IMR-90 (cell line): ENCODE measurements around the gene SGPL1. TPM values are rescaled to one million over a fixed set of nuclear protein-coding genes. Genes with fewer than 3 reads are reported as not detected.

Source experiments
- ATAC-seq: fragments of 200-7000 bp; cut with Tn5 transposase; 2 replicates; pipeline ENCODE4 v1.9.1; 2020; ENCODE audit warnings: low read depth, mild to moderate bottlenecking, moderate library complexity
- BruUV-seq: library from RNA; stranded (reverse); fragments of 400-500 nt; replicated peaks from 2 replicates; lab custom pipeline; 2021; lab: Mats Ljungman, UMichigan
- CTCF ChIA-PET: fragments of 300-600 bp; formaldehyde crosslinking; extraction: SDS; loops from one replicate; lab custom pipeline; 2021; ENCODE audit warnings: antibody characterized with exemption; lab: Yijun Ruan, JAX
- POLR2A ChIA-PET: fragments of 300-600 bp; sonication (Branson Sonifier 250); formaldehyde crosslinking; loops from one replicate; lab custom pipeline; 2022; ENCODE audit warnings: antibody characterized with exemption; ENCODE audit not compliant: unreplicated experiment; lab: Charles Lee
- DNase-seq: peaks from one replicate; pipeline ENCODE4 v3.0.0; 2013
- H2AFZ ChIP-seq: replicated peaks from 2 replicates; pipeline ENCODE3; 2013; ENCODE audit warnings: low read length, mild to moderate bottlenecking; ENCODE audit not compliant: poor library complexity
- H2AK5ac ChIP-seq: 2 replicates; pipeline ENCODE4 v1.6.1; 2013; ENCODE audit warnings: low read depth, low read length, inconsistent platforms
- H2AK9ac ChIP-seq: replicated peaks from 2 replicates; pipeline ENCODE3; 2013; ENCODE audit warnings: mild to moderate bottlenecking, low read depth, low read length, moderate library complexity; ENCODE audit not compliant: poor library complexity
- H2BK120ac ChIP-seq: 2 replicates; pipeline ENCODE4 v1.6.1; 2013; ENCODE audit warnings: low read depth, low read length, inconsistent platforms
- H2BK15ac ChIP-seq: 3 replicates; pipeline ENCODE4 v1.6.1; 2013; ENCODE audit warnings: low read depth, low read length, inconsistent platforms
- H2BK20ac ChIP-seq: 2 replicates; pipeline ENCODE4 v1.6.1; 2013; ENCODE audit warnings: low read depth, mild to moderate bottlenecking, inconsistent platforms, low read length, moderate library complexity
- H2BK5ac ChIP-seq: 2 replicates; pipeline ENCODE4 v1.6.1; 2013; ENCODE audit warnings: mild to moderate bottlenecking, low read depth, low read length, inconsistent platforms; ENCODE audit not compliant: poor library complexity, severe bottlenecking
- H3K14ac ChIP-seq: replicated peaks from 2 replicates; pipeline ENCODE4 v1.6.1; 2013; ENCODE audit warnings: low read depth, low read length, inconsistent platforms
- H3K18ac ChIP-seq: 2 replicates; pipeline ENCODE4 v1.6.1; 2013; ENCODE audit warnings: low read depth, low read length, control low read depth
- H3K23ac ChIP-seq: 2 replicates; pipeline ENCODE4 v1.6.1; 2013; ENCODE audit warnings: low read depth, low read length, inconsistent platforms
- H3K27ac ChIP-seq: 2 replicates; pipeline ENCODE4 v1.5.1; 2013; ENCODE audit warnings: mild to moderate bottlenecking, control low read depth, low read length; ENCODE audit not compliant: insufficient read depth
- H3K27me3 ChIP-seq: 2 replicates; pipeline ENCODE4 v1.6.1; 2013; ENCODE audit warnings: low read length; ENCODE audit not compliant: control insufficient read depth, insufficient read depth
- H3K36me3 ChIP-seq: 2 replicates; pipeline ENCODE4 v1.6.1; 2013; ENCODE audit warnings: low read length, mixed read lengths; ENCODE audit not compliant: control insufficient read depth, insufficient read depth
- H3K4ac ChIP-seq: 2 replicates; pipeline ENCODE4 v1.6.1; 2013; ENCODE audit warnings: low read depth, low read length, inconsistent platforms
- H3K4me1 ChIP-seq: 2 replicates; pipeline ENCODE4 v1.6.1; 2013; ENCODE audit warnings: low read length, mixed read lengths; ENCODE audit not compliant: control insufficient read depth, insufficient read depth
- H3K4me2 ChIP-seq: 2 replicates; pipeline ENCODE4 v1.6.1; 2013; ENCODE audit warnings: low read depth, mild to moderate bottlenecking, control low read depth, low read length, moderate library complexity
- H3K4me3 ChIP-seq: 2 replicates; pipeline ENCODE4 v1.5.1; 2013; ENCODE audit warnings: low read depth, mild to moderate bottlenecking, control low read depth, low read length, moderate library complexity; ENCODE audit not compliant: insufficient read depth
- H3K56ac ChIP-seq: 2 replicates; pipeline ENCODE4 v1.6.1; 2013; ENCODE audit warnings: low read length, inconsistent platforms; ENCODE audit not compliant: insufficient read depth; ENCODE audit errors: extremely low read depth
- H3K79me1 ChIP-seq, 2 experiments: 2 replicates each; pipeline ENCODE4 v1.6.1; 2013; ENCODE audit warnings: low read length in 2 of 2, inconsistent platforms in 1 of 2, low read depth in 1 of 2
- H3K9ac ChIP-seq: 2 replicates; pipeline ENCODE4 v1.6.1; 2013; ENCODE audit warnings: low read depth, low read length, control low read depth
- H3K9me1 ChIP-seq: 2 replicates; pipeline ENCODE4 v1.6.1; 2013; ENCODE audit warnings: low read length, inconsistent platforms; ENCODE audit not compliant: insufficient read depth
- H3K9me3 ChIP-seq: 2 replicates; pipeline ENCODE4 v1.6.1; 2013; ENCODE audit warnings: low read length; ENCODE audit not compliant: control insufficient read depth, insufficient read depth
- H4K20me1 ChIP-seq: 2 replicates; pipeline ENCODE4 v1.6.1; 2013; ENCODE audit warnings: low read length, inconsistent platforms; ENCODE audit not compliant: insufficient read depth
- H4K5ac ChIP-seq: 2 replicates; pipeline ENCODE4 v1.6.1; 2013; ENCODE audit warnings: mild to moderate bottlenecking, low read depth, low read length, control low read depth
- H4K8ac ChIP-seq, 2 experiments: 2 replicates each; pipeline ENCODE4 v1.6.1; 2013; ENCODE audit warnings: low read depth in 2 of 2, low read length in 2 of 2, control low read depth in 1 of 2, inconsistent platforms in 1 of 2
- H4K91ac ChIP-seq: 2 replicates; pipeline ENCODE4 v1.6.1; 2013; ENCODE audit warnings: low read depth, low read length, inconsistent platforms; ENCODE audit not compliant: insufficient read depth
- BHLHE40 ChIP-seq: fragments of 150-350 bp; IDR thresholded peaks from 2 replicates; pipeline ENCODE4 v1.6.1; 2016; ENCODE audit warnings: mild to moderate bottlenecking, low read depth, low read length
- CEBPB ChIP-seq: IDR thresholded peaks from 2 replicates; pipeline ENCODE4 v1.6.1; 2012; ENCODE audit warnings: low read depth, low read length, improper control_type of control experiment
- CHD1 ChIP-seq: IDR thresholded peaks from 2 replicates; pipeline ENCODE4 v1.6.1; 2012; ENCODE audit warnings: low read depth, low read length, improper control_type of control experiment
- FOS ChIP-seq: fragments of 150-350 bp; IDR thresholded peaks from 2 replicates; pipeline ENCODE4 v1.6.1; 2016; ENCODE audit warnings: low read depth, low read length
- MAFK ChIP-seq: IDR thresholded peaks from 2 replicates; pipeline ENCODE4 v1.6.1; 2012; ENCODE audit warnings: low read depth, low read length, improper control_type of control experiment
- MAZ ChIP-seq: IDR thresholded peaks from 2 replicates; pipeline ENCODE4 v1.6.1; 2012; ENCODE audit warnings: low read depth, mild to moderate bottlenecking, low read length, improper control_type of control experiment, moderate library complexity, borderline replicate concordance
- MXI1 ChIP-seq: IDR thresholded peaks from 2 replicates; pipeline ENCODE4 v1.6.1; 2012; ENCODE audit warnings: low read depth, mild to moderate bottlenecking, low read length, moderate library complexity, borderline replicate concordance
- POLR2A ChIP-seq: IDR thresholded peaks from 2 replicates; pipeline ENCODE4 v1.6.1; 2012; ENCODE audit warnings: mild to moderate bottlenecking, low read depth, low read length
- RCOR1 ChIP-seq: IDR thresholded peaks from 2 replicates; pipeline ENCODE4 v1.6.1; 2012; ENCODE audit warnings: mild to moderate bottlenecking, low read length, improper control_type of control experiment; ENCODE audit not compliant: insufficient replicate concordance
- RFX5 ChIP-seq: IDR thresholded peaks from 2 replicates; pipeline ENCODE4 v1.8.0; 2012; ENCODE audit warnings: low read depth, mild to moderate bottlenecking, low read length, moderate library complexity
- SMC3 ChIP-seq: fragments of 150-350 bp; IDR thresholded peaks from 2 replicates; pipeline ENCODE4 v1.6.1; 2016; ENCODE audit warnings: low read depth, mild to moderate bottlenecking, antibody characterized with exemption, low read length, moderate library complexity
- WGBS, 2 experiments: methylation state at CpG; one replicate each; pipeline versions ENCODE4 v1.1.5 to v1.1.7; 2013; ENCODE audit warnings: missing lambda C conversion rate in 2 of 2; ENCODE audit not compliant: insufficient read length in 1 of 2; ENCODE audit errors: extremely low coverage in 2 of 2; 5-methylcytosine and 5-hydroxymethylcytosine counted together
- dilution Hi-C: fragments of 300-500 bp; cut with HindIII; formaldehyde crosslinking; loops from one replicate; pipeline ENCODE4 v1.14.3; 2018; ENCODE audit warnings: low sequenced_read_pairs; ENCODE audit not compliant: unreplicated experiment
- in situ Hi-C: fragments of 300-500 bp; cut with MboI; formaldehyde crosslinking; loops from 3 replicates; pipeline ENCODE4 v1.14.3; 2019; ENCODE audit warnings: low sequenced_read_pairs, inconsistent platforms, mixed read lengths
- intact Hi-C: fragments of 100-400 bp; cut with micrococcal nuclease; formaldehyde crosslinking; loops from 2 replicates; pipeline ENCODE4 v1.10.0; 2022
- polyA plus RNA-seq, 3 experiments: library from polyadenylated mRNA; depleted of rRNA; stranded (reverse); fragments of >200 nt; gene quantifications; 2 replicates each; pipeline ENCODE4 v1.2.3, GENCODE V29; 2012; ENCODE audit warnings: low replicate concordance in 1 of 3
- total RNA-seq: library from RNA; depleted of rRNA; stranded (reverse); fragments of >200 nt; gene quantifications from 2 replicates; pipeline ENCODE4 v1.2.3, GENCODE V29; 2012
- TF ChIP-seq, protein P1 (sequence below): fragments of 150-350 bp; IDR thresholded peaks from 2 replicates; pipeline ENCODE4 v1.6.1; 2017; ENCODE audit warnings: mild to moderate bottlenecking, antibody characterized with exemption, low read length, low read depth
- TF ChIP-seq, protein P2 (sequence below): conservative IDR thresholded peaks from 2 replicates; pipeline ENCODE4 v1.5.1; 2012; ENCODE audit warnings: mild to moderate bottlenecking, low read depth, low read length, improper control_type of control experiment
- TF ChIP-seq, protein P3 (sequence below): fragments of 150-350 bp; IDR thresholded peaks from 2 replicates; pipeline ENCODE4 v1.6.1; 2016; ENCODE audit warnings: low read depth, mild to moderate bottlenecking, low read length, moderate library complexity, borderline replicate concordance

Gene SGPL1
- total and polyA plus RNA-seq, 2 of the 4 experiments (the other 2 are of a cell fraction) = 12.2 to 26.7 TPM

DNA sequence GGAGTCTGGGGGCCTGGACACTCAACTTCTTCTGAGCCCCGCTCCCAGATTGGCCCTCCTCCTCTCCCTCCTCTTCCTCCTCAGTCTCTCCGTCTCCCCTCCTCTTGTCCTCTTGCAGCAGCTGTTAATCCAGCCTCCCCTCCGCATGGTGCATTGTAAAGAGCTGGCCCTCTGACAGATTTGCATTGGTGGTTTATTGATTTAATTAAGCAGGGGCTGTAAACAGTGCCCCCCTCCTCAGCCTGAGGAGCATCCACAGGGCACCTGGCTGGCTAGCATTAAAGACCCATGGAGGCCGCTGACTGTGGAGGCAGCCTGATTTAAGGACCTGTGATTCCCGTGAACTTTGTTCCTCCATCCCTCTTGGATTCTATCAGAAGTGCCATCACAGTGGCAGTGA lies 101.5 kb downstream of the SGPL1 start:
- H3K9me1 ChIP-seq = no peaks in the 10 kb centered on the region
- no TSS peak for BruUV-seq
- H4K20me1 ChIP-seq = no peaks in the 10 kb centered on the region
- no peaks in the 10 kb centered on the region for H3K36me3 ChIP-seq
- no peak overlapping the region for H4K5ac ChIP-seq
- H2BK5ac ChIP-seq = no peak overlapping the region
- no peak overlapping the region for H4K8ac ChIP-seq
- H2BK15ac ChIP-seq = no peak overlapping the region
- WGBS, 2 experiments = no CpG with 5 or more reads among the region's 5 CpGs
- no peak overlapping the region for H3K27ac ChIP-seq
- TF ChIP-seq, protein P1, sequence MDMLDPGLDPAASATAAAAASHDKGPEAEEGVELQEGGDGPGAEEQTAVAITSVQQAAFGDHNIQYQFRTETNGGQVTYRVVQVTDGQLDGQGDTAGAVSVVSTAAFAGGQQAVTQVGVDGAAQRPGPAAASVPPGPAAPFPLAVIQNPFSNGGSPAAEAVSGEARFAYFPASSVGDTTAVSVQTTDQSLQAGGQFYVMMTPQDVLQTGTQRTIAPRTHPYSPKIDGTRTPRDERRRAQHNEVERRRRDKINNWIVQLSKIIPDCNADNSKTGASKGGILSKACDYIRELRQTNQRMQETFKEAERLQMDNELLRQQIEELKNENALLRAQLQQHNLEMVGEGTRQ = no peak
- TF ChIP-seq CHD1 = no peak
- TF ChIP-seq RFX5 = no peak
- TF ChIP-seq FOS = no peak
- TF ChIP-seq POLR2A = no peak
- TF ChIP-seq, protein P2, sequence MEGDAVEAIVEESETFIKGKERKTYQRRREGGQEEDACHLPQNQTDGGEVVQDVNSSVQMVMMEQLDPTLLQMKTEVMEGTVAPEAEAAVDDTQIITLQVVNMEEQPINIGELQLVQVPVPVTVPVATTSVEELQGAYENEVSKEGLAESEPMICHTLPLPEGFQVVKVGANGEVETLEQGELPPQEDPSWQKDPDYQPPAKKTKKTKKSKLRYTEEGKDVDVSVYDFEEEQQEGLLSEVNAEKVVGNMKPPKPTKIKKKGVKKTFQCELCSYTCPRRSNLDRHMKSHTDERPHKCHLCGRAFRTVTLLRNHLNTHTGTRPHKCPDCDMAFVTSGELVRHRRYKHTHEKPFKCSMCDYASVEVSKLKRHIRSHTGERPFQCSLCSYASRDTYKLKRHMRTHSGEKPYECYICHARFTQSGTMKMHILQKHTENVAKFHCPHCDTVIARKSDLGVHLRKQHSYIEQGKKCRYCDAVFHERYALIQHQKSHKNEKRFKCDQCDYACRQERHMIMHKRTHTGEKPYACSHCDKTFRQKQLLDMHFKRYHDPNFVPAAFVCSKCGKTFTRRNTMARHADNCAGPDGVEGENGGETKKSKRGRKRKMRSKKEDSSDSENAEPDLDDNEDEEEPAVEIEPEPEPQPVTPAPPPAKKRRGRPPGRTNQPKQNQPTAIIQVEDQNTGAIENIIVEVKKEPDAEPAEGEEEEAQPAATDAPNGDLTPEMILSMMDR = no peak
- TF ChIP-seq SMC3 = no peak
- TF ChIP-seq MAFK = no peak
- TF ChIP-seq, protein P3, sequence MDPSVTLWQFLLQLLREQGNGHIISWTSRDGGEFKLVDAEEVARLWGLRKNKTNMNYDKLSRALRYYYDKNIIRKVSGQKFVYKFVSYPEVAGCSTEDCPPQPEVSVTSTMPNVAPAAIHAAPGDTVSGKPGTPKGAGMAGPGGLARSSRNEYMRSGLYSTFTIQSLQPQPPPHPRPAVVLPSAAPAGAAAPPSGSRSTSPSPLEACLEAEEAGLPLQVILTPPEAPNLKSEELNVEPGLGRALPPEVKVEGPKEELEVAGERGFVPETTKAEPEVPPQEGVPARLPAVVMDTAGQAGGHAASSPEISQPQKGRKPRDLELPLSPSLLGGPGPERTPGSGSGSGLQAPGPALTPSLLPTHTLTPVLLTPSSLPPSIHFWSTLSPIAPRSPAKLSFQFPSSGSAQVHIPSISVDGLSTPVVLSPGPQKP = no peak
- TF ChIP-seq MAZ = no peak
- TF ChIP-seq CEBPB = no peak
- no peak for TF ChIP-seq BHLHE40
- no peak for TF ChIP-seq RCOR1
- TF ChIP-seq MXI1 = no peak
- peaks cover 70% of the 10 kb centered on the region for H3K27me3 ChIP-seq
- H3K56ac ChIP-seq = no peak overlapping the region
- no peak overlapping the region for H3K18ac ChIP-seq
- H3K9ac ChIP-seq = no peak overlapping the region
- ChIA-PET POLR2A (no interaction called here), CTCF (no interaction called here)
- H4K91ac ChIP-seq = no peak overlapping the region
- H2BK20ac ChIP-seq = no peak overlapping the region
- no peak overlapping the region for H3K14ac ChIP-seq
- H3K9me3 ChIP-seq = no peaks in the 10 kb centered on the region
- H2AK5ac ChIP-seq = no peak overlapping the region
- no peak overlapping the region for H3K4ac ChIP-seq
- H3K4me2 ChIP-seq = no peak overlapping the region
- H3K79me1 ChIP-seq = no peaks in the 10 kb centered on the region
- DNase-seq (no peak), ATAC-seq (no peak)
- in situ Hi-C loops = no loop called here
- no peak overlapping the region for H3K4me3 ChIP-seq
- intact Hi-C loops = no loop called here
- H3K4me1 ChIP-seq = no peaks in the 10 kb centered on the region
- no peak overlapping the region for H2AFZ ChIP-seq
- H2BK120ac ChIP-seq = no peak overlapping the region
- H2AK9ac ChIP-seq = no peak overlapping the region
- no peak overlapping the region for H3K23ac ChIP-seq
- dilution Hi-C loops = no loop called here
